PC-3 (cell line): ENCODE data around the gene XPO5. TPM values are rescaled to one million over a fixed set of nuclear protein-coding genes. Genes with fewer than 3 reads are reported as not detected.

Experiments used
- ATAC-seq: fragments of 200-7000 bp; cut with Tn5 transposase; 2 replicates; pipeline ENCODE4 v1.9.1; 2020; ENCODE audit warnings: mild to moderate bottlenecking, moderate library complexity
- BruUV-seq: library from RNA; stranded (reverse); fragments of 400-500 nt; replicated peaks from 2 replicates; lab custom pipeline; 2021; lab: Mats Ljungman, UMichigan
- CTCF ChIA-PET: fragments of 300-600 bp; sonication (Branson Sonifier 250); formaldehyde crosslinking; loops from one replicate; lab custom pipeline; 2022; ENCODE audit warnings: antibody characterized with exemption; lab: Charles Lee
- POLR2A ChIA-PET: fragments of 300-600 bp; sonication (Branson Sonifier 250); formaldehyde crosslinking; loops from one replicate; lab custom pipeline; 2022; ENCODE audit warnings: antibody characterized with exemption; ENCODE audit not compliant: unreplicated experiment; lab: Charles Lee
- DNase-seq: peaks from one replicate; pipeline ENCODE4 v3.0.0-alpha.2; 2015
- H2AFZ ChIP-seq: fragments of 300-600 bp; sonication (generic); 2 replicates; pipeline ENCODE4 v1.6.0; 2016; ENCODE audit warnings: antibody characterized with exemption, low read length
- H3F3A ChIP-seq: fragments of 300-600 bp; sonication (generic); one replicate; pipeline ENCODE4 v1.6.0; 2017; ENCODE audit warnings: antibody characterized with exemption, low read length, control low read depth, mild to moderate bottlenecking; ENCODE audit not compliant: unreplicated experiment
- H3K27ac ChIP-seq: fragments of 300-600 bp; sonication (generic); 2 replicates; pipeline ENCODE4 v1.5.1; 2016; ENCODE audit warnings: mild to moderate bottlenecking, low read length
- H3K27me3 ChIP-seq: fragments of 300-600 bp; sonication (generic); 2 replicates; pipeline ENCODE4 v1.6.1; 2016; ENCODE audit warnings: low read length, mixed read lengths
- H3K36me3 ChIP-seq: fragments of 300-600 bp; sonication (generic); 2 replicates; pipeline ENCODE4 v1.6.1; 2016; ENCODE audit warnings: low read depth, mixed run types, low read length, mixed read lengths
- H3K4me1 ChIP-seq: fragments of 300-600 bp; sonication (generic); 2 replicates; pipeline ENCODE4 v1.5.1; 2016; ENCODE audit warnings: low read length; ENCODE audit not compliant: insufficient read depth
- H3K4me2 ChIP-seq: fragments of 300-600 bp; sonication (generic); 2 replicates; pipeline ENCODE4 v1.6.0; 2016; ENCODE audit warnings: low read length
- H3K4me3 ChIP-seq: fragments of 300-600 bp; sonication (generic); 2 replicates; pipeline ENCODE4 v1.5.1; 2016; ENCODE audit warnings: mild to moderate bottlenecking, low read length, mixed read lengths
- H3K79me2 ChIP-seq: fragments of 300-600 bp; sonication (generic); 2 replicates; pipeline ENCODE4 v1.6.1; 2017; ENCODE audit warnings: low read length, mixed read lengths
- H3K9ac ChIP-seq: fragments of 300-600 bp; sonication (generic); 2 replicates; pipeline ENCODE4 v1.6.0; 2016; ENCODE audit warnings: mild to moderate bottlenecking, low read length
- H3K9me2 ChIP-seq: fragments of 300-600 bp; sonication (generic); replicated peaks from 2 replicates; pipeline ENCODE4 v1.6.1; 2016; ENCODE audit warnings: mixed run types, low read length, mixed read lengths
- H3K9me3 ChIP-seq: fragments of 300-600 bp; sonication (generic); 2 replicates; pipeline ENCODE4 v1.6.1; 2016; ENCODE audit warnings: low read length, mixed read lengths
- H4K20me1 ChIP-seq: fragments of 300-600 bp; sonication (generic); 2 replicates; pipeline ENCODE4 v1.6.1; 2016; ENCODE audit warnings: low read length, mixed read lengths
- CTCF ChIP-seq: fragments of 300-600 bp; sonication (generic); conservative IDR thresholded peaks from 2 replicates; pipeline ENCODE4 v1.5.1; 2017; ENCODE audit warnings: antibody characterized with exemption, low read depth, mild to moderate bottlenecking, low read length
- EZH2 ChIP-seq: fragments of 300-600 bp; sonication (generic); IDR thresholded peaks from one replicate; pipeline ENCODE4 v1.6.1; 2017; ENCODE audit warnings: antibody characterized with exemption, mild to moderate bottlenecking, low read length; ENCODE audit not compliant: unreplicated experiment
- EZH2phosphoT487 ChIP-seq: fragments of 300-600 bp; sonication (generic); IDR thresholded peaks from 2 replicates; pipeline ENCODE4 v1.6.1; 2018; ENCODE audit warnings: mild to moderate bottlenecking, antibody characterized with exemption, low read length, borderline replicate concordance
- intact Hi-C: fragments of 100-400 bp; cut with micrococcal nuclease; formaldehyde crosslinking; loops from 2 replicates; pipeline ENCODE4 v1.9.0; 2023
- total RNA-seq: library from RNA; depleted of rRNA; stranded (reverse); fragments of >200 nt; gene quantifications from 2 replicates; pipeline ENCODE4 v1.2.3, GENCODE V29; 2014

XPO5 gene
- total RNA-seq, 1 experiment from 2014 or later, result 42.3 TPM

GRCh38 chr6:43504756-43505593 lies 70.9 kb downstream of the XPO5 start:
- intact Hi-C loops, result loop anchor here (5.0 to 10.0 kb wide), 2 partner anchors 140 to 243 kb away; partner anchors contain the start of gene ZNF318
- Histone ChIP-seq H3K9me2 (no peaks in the 10 kb centered on the region), H4K20me1 (no peaks in the 10 kb centered on the region), H3K27ac (no peak overlapping the region), H3F3A (no peaks in the 10 kb centered on the region), H3K36me3 (peaks cover 7% of the 10 kb centered on the region; the same call in 1 of the 2 replicates), H3K9me3 (no peaks in the 10 kb centered on the region), H3K4me1 (no peaks in the 10 kb centered on the region), H3K4me3 (no peak overlapping the region), H3K79me2 (no peaks in the 10 kb centered on the region), H2AFZ (no peak overlapping the region), H3K27me3 (no peaks in the 10 kb centered on the region), H3K9ac (no peak overlapping the region), H3K4me2 (no peak overlapping the region)
- TF ChIP-seq CTCF (no peak), EZH2phosphoT487 (no peak), EZH2 (no peak)
- POLR2A ChIA-PET, result interaction anchor here (0.7 kb wide), 1 partner anchor 144 kb away, joined by 5 read pairs; no protein-coding TSS in a partner anchor
- CTCF ChIA-PET, result interaction anchor here (0.8 kb wide), 1 partner anchor 21 kb away, joined by 6 read pairs; no protein-coding TSS in a partner anchor
- ATAC-seq (no peak), DNase-seq (no peak)
- TSS peak; percentile 26 for BruUV-seq

- H4K20me1 ChIP-seq, result no peaks in the 10 kb centered on the region
- no peak overlapping the region for H3K9ac ChIP-seq
- no peak overlapping the region for H3K4me3 ChIP-seq
- no peak overlapping the region for H3K4me2 ChIP-seq
- no peak for ATAC-seq
- TF ChIP-seq EZH2 (no peak), EZH2phosphoT487 (no peak)
- no peaks in the 10 kb centered on the region for H3K9me3 ChIP-seq
- H3K79me2 ChIP-seq, result no peaks in the 10 kb centered on the region
- no peaks in the 10 kb centered on the region for H3F3A ChIP-seq
- POLR2A ChIA-PET, result no interaction called here
- no peak for DNase-seq
- intact Hi-C loops, result loop anchor here (10.0 kb wide), 1 partner anchor 139 kb away; the partner anchor contains the start of gene ZNF318
- BruUV-seq, result no TSS peak
- H3K27me3 ChIP-seq, result no peaks in the 10 kb centered on the region
- H3K27ac ChIP-seq, result no peak overlapping the region
- no peak overlapping the region for H2AFZ ChIP-seq
- H3K4me1 ChIP-seq, result no peaks in the 10 kb centered on the region
- CTCF ChIA-PET, result interaction anchor here (0.9 kb wide), 1 partner anchor 46 kb away, joined by 3 read pairs; no protein-coding TSS in a partner anchor
- no peaks in the 10 kb centered on the region for H3K9me2 ChIP-seq
- peaks cover 14% of the 10 kb centered on the region for H3K36me3 ChIP-seq
These were observed 72.4 kb downstream of the XPO5 start for GRCh38 chr6:43503443-43503842.

- H3F3A ChIP-seq, result no peaks in the 10 kb centered on the region
- no peaks in the 10 kb centered on the region for H3K9me3 ChIP-seq
- H3K4me3 ChIP-seq, result no peak overlapping the region
- ChIA-PET POLR2A (no interaction called here), CTCF (interaction anchor here (0.9 kb wide), 1 partner anchor 45 kb away, joined by 3 read pairs; no protein-coding TSS in a partner anchor)
- H3K9ac ChIP-seq, result no peak overlapping the region
- no peaks in the 10 kb centered on the region for H3K79me2 ChIP-seq
- DNase-seq, result no peak
- no peak for ATAC-seq
- intact Hi-C loops, result loop anchor here (10.0 kb wide), 1 partner anchor 138 kb away; the partner anchor contains the start of gene ZNF318
- H3K4me2 ChIP-seq, result no peak overlapping the region
- no peak overlapping the region for H2AFZ ChIP-seq
- BruUV-seq, result no TSS peak
- no peaks in the 10 kb centered on the region for H4K20me1 ChIP-seq
- no peak overlapping the region for H3K27ac ChIP-seq
- H3K27me3 ChIP-seq, result no peaks in the 10 kb centered on the region
- H3K9me2 ChIP-seq, result no peaks in the 10 kb centered on the region
- peaks cover 14% of the 10 kb centered on the region for H3K36me3 ChIP-seq
- TF ChIP-seq EZH2 (no peak), CTCF (no peak), EZH2phosphoT487 (no peak)
- no peaks in the 10 kb centered on the region for H3K4me1 ChIP-seq
These were observed 73.2 kb downstream of the XPO5 start for GRCh38 chr6:43502666-43503065.
